PC-9 (cell line): Measurements from ENCODE around the gene RNLS. TPM values are rescaled to one million over a fixed set of nuclear protein-coding genes. Genes with fewer than 3 reads are reported as not detected.

Source experiments
- BruUV-seq: library from RNA; stranded (reverse); fragments of 400-500 nt; replicated peaks from 2 replicates; lab custom pipeline; 2021; lab: Mats Ljungman, UMichigan
- CTCF ChIA-PET: fragments of 300-600 bp; sonication (Branson Sonifier 250); formaldehyde crosslinking; loops from one replicate; lab custom pipeline; 2022; ENCODE audit warnings: antibody characterized with exemption; lab: Charles Lee
- POLR2A ChIA-PET: fragments of 300-600 bp; sonication (Branson Sonifier 250); formaldehyde crosslinking; loops from one replicate; lab custom pipeline; 2022; ENCODE audit warnings: antibody characterized with exemption; ENCODE audit not compliant: unreplicated experiment; lab: Charles Lee
- DNase-seq, 2 experiments: peaks; one replicate each; pipeline versions ENCODE4 v3.0.0 to v3.0.0-alpha.2; 2015 to 2022; ENCODE audit warnings: mixed read lengths in 1 of 2
- H2AFZ ChIP-seq: fragments of 200-600 bp; sonication (generic); 2 replicates; pipeline ENCODE4 v1.8.1; 2017; ENCODE audit warnings: antibody characterized with exemption
- H3F3A ChIP-seq: fragments of 200-600 bp; sonication (generic); 2 replicates; pipeline ENCODE4 v1.8.1; 2017; ENCODE audit warnings: antibody characterized with exemption, mild to moderate bottlenecking, low read depth; ENCODE audit not compliant: insufficient read depth
- H3K27ac ChIP-seq: fragments of 200-600 bp; sonication (generic); 2 replicates; pipeline ENCODE4 v1.6.1; 2016; ENCODE audit warnings: mixed run types
- H3K27me3 ChIP-seq: fragments of 200-600 bp; sonication (generic); 2 replicates; pipeline ENCODE4 v1.6.1; 2016; ENCODE audit warnings: low read depth, mixed run types; ENCODE audit not compliant: insufficient read depth
- H3K36me3 ChIP-seq: fragments of 200-600 bp; sonication (generic); 2 replicates; pipeline ENCODE4 v1.6.1; 2016; ENCODE audit warnings: low read depth, mixed run types
- H3K4me1 ChIP-seq: fragments of 200-600 bp; sonication (generic); replicated peaks from 2 replicates; pipeline ENCODE4 v1.6.1; 2016; ENCODE audit warnings: mixed run types; ENCODE audit not compliant: insufficient read depth
- H3K4me2 ChIP-seq: fragments of 200-600 bp; sonication (generic); 2 replicates; pipeline ENCODE4 v1.6.1; 2017; ENCODE audit warnings: mixed run types
- H3K4me3 ChIP-seq: fragments of 200-600 bp; sonication (generic); 2 replicates; pipeline ENCODE4 v1.6.1; 2016; ENCODE audit warnings: mixed run types
- H3K79me2 ChIP-seq: fragments of 200-600 bp; sonication (generic); 2 replicates; pipeline ENCODE4 v1.6.1; 2017; ENCODE audit warnings: low read depth, mixed run types
- H3K9me2 ChIP-seq: fragments of 200-600 bp; sonication (generic); 2 replicates; pipeline ENCODE4 v1.8.1; 2017; ENCODE audit warnings: mild to moderate bottlenecking; ENCODE audit not compliant: insufficient read depth
- H3K9me3 ChIP-seq: fragments of 200-600 bp; sonication (generic); 2 replicates; pipeline ENCODE4 v1.8.1; 2016; ENCODE audit warnings: low read depth; ENCODE audit not compliant: insufficient read depth
- H4K20me1 ChIP-seq: fragments of 200-600 bp; sonication (generic); 2 replicates; pipeline ENCODE4 v1.8.1; 2017; ENCODE audit not compliant: insufficient read depth
- EZH2 ChIP-seq: fragments of 200-600 bp; sonication (generic); IDR thresholded peaks from 2 replicates; pipeline ENCODE4 v1.8.0; 2017; ENCODE audit warnings: antibody characterized with exemption, low read depth
- intact Hi-C: fragments of 100-400 bp; cut with micrococcal nuclease; formaldehyde crosslinking; loops from one replicate; pipeline ENCODE4 v1.10.0; 2022; ENCODE audit not compliant: unreplicated experiment
- total RNA-seq: library from RNA; stranded (reverse); gene quantifications from 2 replicates; pipeline ENCODE4 v1.2.3, GENCODE V29; 2021
- TF ChIP-seq, protein P1 (sequence below): fragments of 200-600 bp; sonication (generic); conservative IDR thresholded peaks from 2 replicates; pipeline ENCODE4 v1.6.1; 2017; ENCODE audit warnings: mixed run types, antibody characterized with exemption, mild to moderate bottlenecking, moderate library complexity

The RNLS gene
- total RNA-seq, 1 experiment from 2014 or later = not detected

DNA sequence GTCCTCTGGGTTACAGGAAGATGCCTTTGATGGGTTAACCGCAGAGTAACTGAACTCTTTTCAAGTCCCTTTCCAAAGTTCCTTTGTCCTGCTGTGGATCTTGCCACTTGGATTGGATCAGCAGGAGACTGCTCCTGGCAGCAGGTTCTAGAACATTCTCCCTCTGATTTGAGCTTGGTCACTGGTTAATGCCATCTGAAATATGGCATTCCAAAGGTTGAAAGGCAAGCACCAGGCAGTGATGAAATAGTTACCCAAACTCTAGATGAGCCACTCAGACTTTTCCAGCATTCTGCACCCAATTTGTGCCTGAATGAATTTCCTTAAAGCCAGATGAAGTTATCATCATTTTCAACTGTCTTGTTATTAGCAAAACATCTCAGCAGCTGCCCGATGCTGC, 343.9 kb downstream of the RNLS start:
- Histone ChIP-seq H3K27me3 (no peaks in the 10 kb centered on the region), H3K9me3 (no peaks in the 10 kb centered on the region; the same call in 1 of the 2 replicates), H3K79me2 (no peaks in the 10 kb centered on the region), H3F3A (no peaks in the 10 kb centered on the region), H2AFZ (no peak overlapping the region), H3K4me2 (no peak overlapping the region), H3K27ac (no peak overlapping the region), H3K9me2 (no peaks in the 10 kb centered on the region), H3K4me1 (0 out of 2 replicates have a peak, but pooled peaks cover 5% of the 10 kb centered on the region), H4K20me1 (no peaks in the 10 kb centered on the region), H3K4me3 (no peak overlapping the region), H3K36me3 (no peaks in the 10 kb centered on the region)
- no peak for DNase-seq
- ChIA-PET CTCF (no interaction called here), POLR2A (no interaction called here)
- BruUV-seq = no TSS peak
- TF ChIP-seq EZH2 = no peak
- TF ChIP-seq, protein P1, sequence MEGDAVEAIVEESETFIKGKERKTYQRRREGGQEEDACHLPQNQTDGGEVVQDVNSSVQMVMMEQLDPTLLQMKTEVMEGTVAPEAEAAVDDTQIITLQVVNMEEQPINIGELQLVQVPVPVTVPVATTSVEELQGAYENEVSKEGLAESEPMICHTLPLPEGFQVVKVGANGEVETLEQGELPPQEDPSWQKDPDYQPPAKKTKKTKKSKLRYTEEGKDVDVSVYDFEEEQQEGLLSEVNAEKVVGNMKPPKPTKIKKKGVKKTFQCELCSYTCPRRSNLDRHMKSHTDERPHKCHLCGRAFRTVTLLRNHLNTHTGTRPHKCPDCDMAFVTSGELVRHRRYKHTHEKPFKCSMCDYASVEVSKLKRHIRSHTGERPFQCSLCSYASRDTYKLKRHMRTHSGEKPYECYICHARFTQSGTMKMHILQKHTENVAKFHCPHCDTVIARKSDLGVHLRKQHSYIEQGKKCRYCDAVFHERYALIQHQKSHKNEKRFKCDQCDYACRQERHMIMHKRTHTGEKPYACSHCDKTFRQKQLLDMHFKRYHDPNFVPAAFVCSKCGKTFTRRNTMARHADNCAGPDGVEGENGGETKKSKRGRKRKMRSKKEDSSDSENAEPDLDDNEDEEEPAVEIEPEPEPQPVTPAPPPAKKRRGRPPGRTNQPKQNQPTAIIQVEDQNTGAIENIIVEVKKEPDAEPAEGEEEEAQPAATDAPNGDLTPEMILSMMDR = no peak
- intact Hi-C loops = no loop called here

DNA sequence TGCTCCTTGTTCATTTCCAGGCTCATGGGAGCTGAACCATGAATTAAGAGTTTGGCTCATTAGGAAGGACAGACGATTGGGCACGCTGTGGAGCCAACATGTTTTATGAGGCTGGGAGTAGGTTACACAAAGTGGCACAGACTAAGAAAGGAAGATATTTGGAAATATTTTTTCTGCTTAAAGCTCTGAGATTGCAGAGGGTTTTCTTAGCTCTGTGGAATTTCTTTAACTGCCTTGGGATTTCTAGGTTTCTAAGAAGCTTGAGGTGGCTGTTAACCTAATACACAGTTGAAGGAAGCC, 344.6 kb downstream of the RNLS start:
- TF ChIP-seq, protein P1 = no peak
- TF ChIP-seq EZH2 = no peak

DNA sequence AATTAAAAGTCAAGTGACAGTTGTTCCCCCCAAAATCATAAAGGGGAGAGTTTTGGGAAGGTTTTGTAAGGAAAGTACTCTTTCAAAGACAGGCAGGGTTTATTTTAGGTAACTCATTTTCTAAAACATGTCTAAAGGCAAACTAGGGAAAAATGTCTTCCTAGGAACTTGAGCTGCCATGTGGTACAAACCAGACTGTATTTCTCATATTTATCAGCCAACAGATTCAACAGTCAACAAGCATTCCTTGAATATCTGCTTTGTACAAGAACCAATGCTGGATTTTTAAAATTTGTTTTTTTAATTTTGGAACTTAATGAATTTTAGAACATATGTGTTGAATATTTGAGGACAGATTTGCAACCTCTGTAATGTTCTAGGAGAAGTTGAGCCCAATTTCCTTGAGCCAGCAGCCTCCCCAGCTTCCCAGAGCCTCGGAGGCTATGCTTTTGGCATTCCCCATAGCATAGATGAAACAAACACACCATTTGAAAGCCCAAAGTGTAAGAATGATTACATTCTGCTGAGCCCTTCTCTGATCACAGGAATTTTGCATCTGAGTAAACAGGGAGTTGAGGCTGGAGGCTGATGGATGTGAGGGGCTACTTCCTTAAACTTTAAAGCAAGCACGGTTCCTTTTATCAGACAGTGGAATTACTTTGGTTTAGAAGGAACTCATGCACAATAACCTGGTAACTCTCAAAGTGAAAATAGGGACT, 345.1 kb downstream of the RNLS start:
- no peak for TF ChIP-seq EZH2
- TF ChIP-seq, protein P1 = no peak
- Histone ChIP-seq H3K79me2 (no peaks in the 10 kb centered on the region), H3K4me3 (no peak overlapping the region), H3K36me3 (no peaks in the 10 kb centered on the region), H2AFZ (no peak overlapping the region), H3K9me3 (no peaks in the 10 kb centered on the region; the same call in 1 of the 2 replicates), H3K9me2 (no peaks in the 10 kb centered on the region), H3K27me3 (no peaks in the 10 kb centered on the region), H3K4me1 (no peaks in the 10 kb centered on the region), H3F3A (no peaks in the 10 kb centered on the region), H3K27ac (no peak overlapping the region), H3K4me2 (no peak overlapping the region), H4K20me1 (no peaks in the 10 kb centered on the region)
- ChIA-PET POLR2A (no interaction called here), CTCF (no interaction called here)
- intact Hi-C loops = no loop called here
- BruUV-seq = no TSS peak
- DNase-seq = no peak

More for the DNA sequence above, 344.6 kb downstream of the RNLS start:
- Histone ChIP-seq H3K79me2 (no peaks in the 10 kb centered on the region), H3K9me3 (no peaks in the 10 kb centered on the region; the same call in 1 of the 2 replicates), H3K9me2 (no peaks in the 10 kb centered on the region), H3K4me2 (no peak overlapping the region), H3K4me3 (no peak overlapping the region), H3K27ac (no peak overlapping the region), H3K36me3 (no peaks in the 10 kb centered on the region), H3F3A (no peaks in the 10 kb centered on the region), H2AFZ (no peak overlapping the region), H3K27me3 (no peaks in the 10 kb centered on the region), H3K4me1 (0 out of 2 replicates have a peak, but pooled peaks cover under 1% of the 10 kb centered on the region), H4K20me1 (no peaks in the 10 kb centered on the region)
- BruUV-seq = no TSS peak
- ChIA-PET CTCF (no interaction called here), POLR2A (no interaction called here)
- intact Hi-C loops = no loop called here
- no peak for DNase-seq
